ENCODE data around the gene DYRK1A.

Gene DYRK1A

DNA sequence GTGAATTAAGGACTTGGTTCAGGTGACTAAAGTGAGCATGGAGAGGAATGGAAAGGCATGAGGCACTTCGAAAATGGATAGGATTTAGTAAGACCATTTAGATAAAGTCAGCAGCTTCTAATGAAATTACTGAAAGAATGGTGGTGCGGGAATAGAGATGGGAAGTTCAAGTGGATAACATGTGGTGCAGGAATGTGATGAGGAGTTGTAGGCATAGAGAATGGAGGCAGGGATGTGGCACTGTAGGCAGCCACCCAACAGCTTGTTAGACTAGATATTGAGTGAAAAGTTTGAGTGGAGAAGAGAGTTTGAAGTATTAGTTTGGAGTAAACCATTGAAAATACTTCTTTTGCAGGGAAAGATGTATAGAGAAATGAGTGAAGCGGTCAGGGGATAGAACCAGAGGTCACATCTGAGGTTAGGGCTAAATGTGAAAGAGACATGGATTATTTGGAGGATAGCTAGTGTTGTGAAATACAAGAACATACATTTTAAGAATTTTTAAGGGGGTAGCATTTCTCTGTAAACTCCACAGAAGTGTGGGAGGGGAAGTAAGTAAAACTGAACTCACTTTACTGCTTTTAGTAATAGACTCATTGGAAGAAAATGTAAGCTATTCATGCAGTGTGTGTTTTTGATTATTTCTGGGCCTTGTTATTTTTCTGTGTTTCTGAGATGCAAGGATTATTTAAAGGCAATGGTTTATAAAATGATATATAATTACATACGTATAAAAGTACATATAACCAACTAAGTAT lies 46.2 kb downstream of the DYRK1A start:
- DNase-seq (ENCODE audit: low spot score): no peak

DNA sequence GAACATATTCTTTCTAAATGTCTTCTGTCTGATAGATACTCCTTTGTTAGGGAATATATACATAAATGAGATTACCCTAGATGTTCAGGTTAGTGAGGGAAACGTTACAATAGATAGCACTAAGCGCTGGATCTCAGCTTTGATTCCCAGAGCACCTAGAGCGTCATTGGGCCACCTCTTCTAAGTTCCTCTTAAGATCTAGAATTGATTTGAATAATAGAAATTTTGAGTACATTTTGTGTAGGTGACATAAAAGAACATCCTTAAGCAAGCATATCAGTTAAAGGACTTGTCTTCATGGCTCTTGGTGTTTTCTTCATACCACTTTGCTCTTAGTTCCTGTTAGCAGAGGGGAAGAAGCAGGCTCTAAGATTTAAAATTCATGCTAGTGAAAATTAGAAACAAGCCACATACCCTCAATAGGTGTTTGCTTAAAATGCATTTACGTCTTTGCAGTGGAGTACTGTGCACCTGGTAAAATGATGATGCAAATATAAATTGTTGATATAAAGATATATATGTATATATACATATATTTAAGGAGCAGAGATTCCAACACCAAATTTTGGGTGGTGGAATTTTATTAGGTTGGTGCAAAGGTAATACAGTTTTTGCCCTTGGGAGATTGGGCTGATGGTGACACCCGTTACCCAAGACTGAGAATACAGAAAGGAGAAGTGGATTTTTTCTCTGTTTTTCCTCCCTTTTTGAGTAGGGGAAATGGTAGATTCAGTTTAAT lies 47.1 kb downstream of the DYRK1A start:
- no peak for DNase-seq (ENCODE audit: low spot score)
- TF ChIP-seq, protein P1, sequence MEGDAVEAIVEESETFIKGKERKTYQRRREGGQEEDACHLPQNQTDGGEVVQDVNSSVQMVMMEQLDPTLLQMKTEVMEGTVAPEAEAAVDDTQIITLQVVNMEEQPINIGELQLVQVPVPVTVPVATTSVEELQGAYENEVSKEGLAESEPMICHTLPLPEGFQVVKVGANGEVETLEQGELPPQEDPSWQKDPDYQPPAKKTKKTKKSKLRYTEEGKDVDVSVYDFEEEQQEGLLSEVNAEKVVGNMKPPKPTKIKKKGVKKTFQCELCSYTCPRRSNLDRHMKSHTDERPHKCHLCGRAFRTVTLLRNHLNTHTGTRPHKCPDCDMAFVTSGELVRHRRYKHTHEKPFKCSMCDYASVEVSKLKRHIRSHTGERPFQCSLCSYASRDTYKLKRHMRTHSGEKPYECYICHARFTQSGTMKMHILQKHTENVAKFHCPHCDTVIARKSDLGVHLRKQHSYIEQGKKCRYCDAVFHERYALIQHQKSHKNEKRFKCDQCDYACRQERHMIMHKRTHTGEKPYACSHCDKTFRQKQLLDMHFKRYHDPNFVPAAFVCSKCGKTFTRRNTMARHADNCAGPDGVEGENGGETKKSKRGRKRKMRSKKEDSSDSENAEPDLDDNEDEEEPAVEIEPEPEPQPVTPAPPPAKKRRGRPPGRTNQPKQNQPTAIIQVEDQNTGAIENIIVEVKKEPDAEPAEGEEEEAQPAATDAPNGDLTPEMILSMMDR (IDR thresholded peaks at IDR 0.05; ENCODE audit: extremely low read depth, missing control alignments): no peak

More for the DNA sequence above, 46.2 kb downstream of the DYRK1A start:
- TF ChIP-seq, protein P1 (IDR thresholded peaks at IDR 0.05; ENCODE audit: extremely low read depth, missing control alignments): no peak

DNA sequence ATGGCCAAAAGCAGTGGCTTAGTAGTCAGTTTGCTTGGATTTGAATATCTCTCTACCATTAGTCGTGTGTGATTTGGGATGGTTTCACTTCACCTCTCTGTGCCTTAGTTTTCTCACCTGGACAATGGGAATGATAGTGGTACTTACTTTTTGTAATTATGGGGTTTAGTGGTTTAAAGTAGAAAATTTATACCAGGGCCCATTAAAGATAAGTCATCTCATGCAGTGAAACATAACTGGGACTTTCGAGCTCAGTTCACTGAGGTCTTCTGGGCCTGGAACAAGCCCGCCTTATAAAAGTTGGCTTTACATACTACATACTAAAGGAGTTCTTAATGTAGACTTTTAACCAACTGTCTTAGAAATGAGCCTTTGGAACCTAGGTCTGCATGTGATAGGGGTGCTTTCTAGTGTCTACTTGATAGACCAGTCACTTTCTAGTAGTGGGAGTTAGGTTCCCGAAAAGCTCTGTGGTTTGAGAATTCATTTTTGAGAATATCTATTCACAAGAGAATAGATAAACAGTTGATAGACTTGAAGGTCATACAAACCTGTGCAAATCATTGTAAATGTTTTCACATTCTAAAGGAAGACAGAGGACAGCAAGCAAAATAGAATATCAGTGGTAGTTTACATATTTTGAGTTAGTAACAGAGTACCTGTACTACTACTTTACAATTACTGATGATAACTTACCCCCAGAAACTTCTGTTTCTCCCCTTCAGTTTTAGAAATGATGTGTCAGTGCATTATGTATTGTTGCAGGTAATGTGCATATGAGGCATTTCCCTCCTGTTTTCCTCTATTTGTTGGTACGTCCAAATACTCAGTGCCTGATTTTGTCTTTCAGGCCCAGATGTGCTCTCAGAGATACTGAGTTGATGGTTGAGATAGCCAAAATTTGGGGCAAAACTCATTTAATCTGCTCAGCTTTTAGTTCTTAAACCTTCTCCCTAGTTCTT lies 48.0 kb downstream of the DYRK1A start:
- TF ChIP-seq, protein P1 (IDR thresholded peaks at IDR 0.05; ENCODE audit: extremely low read depth, missing control alignments): no peak
- DNase-seq (ENCODE audit: low spot score): no peak

DNA sequence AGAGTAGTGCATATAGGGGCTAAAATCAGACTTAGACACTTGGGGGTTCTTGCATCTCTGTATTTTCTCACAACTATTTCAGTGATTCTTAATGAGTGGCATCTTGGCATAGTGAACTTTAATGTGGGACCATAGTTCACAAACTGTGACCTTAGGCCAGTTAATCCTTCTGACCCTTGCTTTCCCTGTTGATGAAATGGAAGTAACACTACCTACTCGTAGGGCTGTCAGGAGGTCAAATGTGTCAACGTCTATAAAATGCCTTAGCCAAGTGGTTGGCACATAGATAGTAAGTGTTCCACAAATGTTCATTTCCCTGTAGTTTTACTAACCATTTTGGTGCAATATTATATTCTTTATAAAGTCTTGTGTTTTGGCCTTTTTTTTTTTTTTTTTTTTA lies 49.4 kb downstream of the DYRK1A start:
- TF ChIP-seq, protein P1 (IDR thresholded peaks at IDR 0.05; ENCODE audit: extremely low read depth, missing control alignments): no peak
- no peak for DNase-seq (ENCODE audit: low spot score)

DNA sequence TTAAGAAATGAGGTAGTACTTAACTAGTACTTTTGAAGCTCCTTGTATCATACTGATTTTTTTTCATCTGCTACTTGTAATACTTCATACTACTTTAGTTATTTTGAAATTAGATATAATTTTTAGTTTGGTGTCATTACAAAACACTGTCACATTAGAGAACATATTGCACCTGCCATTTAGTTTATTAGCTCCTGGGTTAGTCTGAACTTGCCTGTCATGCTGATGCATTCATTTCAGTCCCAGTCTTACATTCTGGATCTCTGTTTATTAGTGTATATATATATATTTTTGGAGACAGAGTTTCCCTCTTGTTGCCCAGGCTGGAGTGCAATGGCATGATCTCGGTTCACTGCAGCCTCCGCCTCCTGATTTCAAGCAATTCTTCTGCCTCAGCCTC lies 50.3 kb downstream of the DYRK1A start:
- no peak for DNase-seq (ENCODE audit: low spot score)
- TF ChIP-seq, protein P1 (IDR thresholded peaks at IDR 0.05; ENCODE audit: extremely low read depth, missing control alignments): no peak

DNA sequence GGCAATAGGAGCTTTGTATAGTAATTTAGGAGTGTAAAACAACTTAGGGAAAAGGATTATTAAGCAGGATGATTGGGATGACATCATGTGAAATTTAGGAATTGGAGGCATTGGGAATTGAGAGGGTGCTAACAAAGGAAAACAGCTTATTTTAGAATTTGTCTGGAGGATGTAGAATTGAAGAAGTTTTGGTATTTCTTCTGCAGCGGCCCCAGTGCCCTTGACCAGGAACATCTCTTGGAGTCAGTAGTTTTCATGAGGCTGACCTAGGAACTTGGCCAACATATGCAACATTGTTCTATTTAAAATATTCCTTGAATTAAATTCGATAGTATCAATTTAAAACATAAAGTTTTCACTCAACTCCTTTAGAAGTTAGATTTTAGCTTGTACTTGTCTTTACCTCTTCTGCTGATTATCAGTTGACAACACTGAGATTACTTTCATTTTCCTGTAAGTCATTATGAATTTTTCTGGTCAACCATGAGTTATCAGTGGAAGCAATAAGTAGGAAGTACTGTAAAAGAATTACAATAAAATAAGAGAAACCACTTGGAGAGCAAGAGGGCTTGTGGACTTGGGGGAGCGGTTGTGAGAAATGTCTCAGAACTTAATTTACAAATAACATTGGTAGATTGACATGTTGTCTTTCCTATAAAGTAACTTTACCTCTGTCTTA lies 52.8 kb downstream of the DYRK1A start:
- no peak for DNase-seq (ENCODE audit: low spot score)
- TF ChIP-seq, protein P1 (IDR thresholded peaks at IDR 0.05; ENCODE audit: extremely low read depth, missing control alignments): no peak

Data from GM20000 (cell line).